Body of pancreas (tissue), 4 donors: ENCODE data around the gene NUDT14. TPM values are rescaled to one million over a fixed set of nuclear protein-coding genes. Genes with fewer than 3 reads are reported as not detected.

Experiments
- ATAC-seq: fragments of 150-250 bp; one replicate; pipeline ENCODE4 v1.9.1; 2016
- DNase-seq, 4 donors: peaks; one replicate each; pipeline ENCODE4 v3.0.0-alpha.2; 2019
- H3K27ac ChIP-seq, 4 donors: fragments of 200-600 bp; sonication (generic); 1 replicate in 3 of 4; 2 replicates in 1 of 4; pipeline versions ENCODE4 v1.5.1 to v1.6.1; 2016 to 2019; ENCODE audit warnings: mild to moderate bottlenecking in 1 of 4, mixed read lengths in 1 of 4, moderate library complexity in 1 of 4
- H3K27me3 ChIP-seq, 2 donors: fragments of 200-600 bp; sonication (generic); one replicate each; pipeline ENCODE4 v1.6.0; 2016; ENCODE audit warnings: mild to moderate bottlenecking in 1 of 2
- H3K36me3 ChIP-seq, 2 donors: fragments of 200-600 bp; sonication (generic); replicated peaks in 1 of 2; 2 replicates each; pipeline ENCODE4 v1.5.1; 2016; ENCODE audit warnings: low read depth in 2 of 2; ENCODE audit not compliant: insufficient read depth in 1 of 2
- H3K4me1 ChIP-seq: fragments of 200-600 bp; sonication (generic); one replicate; pipeline ENCODE4 v1.6.0; 2016
- H3K4me3 ChIP-seq, 2 donors: fragments of 200-600 bp; sonication (generic); 1 replicate in 1 of 2; 2 replicates in 1 of 2; pipeline ENCODE4 v1.5.1; 2016 to 2019
- H3K9me3 ChIP-seq, 3 donors: fragments of 200-600 bp; sonication (generic); 1 replicate in 2 of 3; 2 replicates in 1 of 3; pipeline ENCODE4 v1.5.1; 2016
- POLR2A ChIP-seq, 3 donors: fragments of 450-650 bp; IDR thresholded peaks; one replicate each; pipeline ENCODE4 v1.6.1; 2016; ENCODE audit warnings: antibody characterized with exemption in 3 of 3, mild to moderate bottlenecking in 2 of 3
- WGBS, 2 donors: methylation state at CpG; one replicate each; pipeline ENCODE4 v1.1.5; 2017; 5-methylcytosine and 5-hydroxymethylcytosine counted together
- intact Hi-C: fragments of 100-400 bp; cut with DNase I; formaldehyde crosslinking; loops from one replicate; pipeline ENCODE4 v1.15.1; 2023
- total RNA-seq, 2 donors: library from RNA; depleted of rRNA; stranded (reverse); fragments of >200 nt; gene quantifications; one replicate each; pipeline ENCODE4 v1.1.0, GENCODE V29; 2016
- TF ChIP-seq, protein P1 (sequence below), 7 experiments: fragments of 450-650 bp in 4 of 7; fragments of 200-600 bp in 3 of 7; sonication (generic) in 3 of 7; IDR thresholded peaks; one replicate each; pipeline ENCODE4 v1.5.1; 2016 to 2019; ENCODE audit warnings: antibody characterized with exemption in 7 of 7

Gene NUDT14
- total RNA-seq, 2 donors from 2014 or later: 28.8 to 66.9 TPM

DNA sequence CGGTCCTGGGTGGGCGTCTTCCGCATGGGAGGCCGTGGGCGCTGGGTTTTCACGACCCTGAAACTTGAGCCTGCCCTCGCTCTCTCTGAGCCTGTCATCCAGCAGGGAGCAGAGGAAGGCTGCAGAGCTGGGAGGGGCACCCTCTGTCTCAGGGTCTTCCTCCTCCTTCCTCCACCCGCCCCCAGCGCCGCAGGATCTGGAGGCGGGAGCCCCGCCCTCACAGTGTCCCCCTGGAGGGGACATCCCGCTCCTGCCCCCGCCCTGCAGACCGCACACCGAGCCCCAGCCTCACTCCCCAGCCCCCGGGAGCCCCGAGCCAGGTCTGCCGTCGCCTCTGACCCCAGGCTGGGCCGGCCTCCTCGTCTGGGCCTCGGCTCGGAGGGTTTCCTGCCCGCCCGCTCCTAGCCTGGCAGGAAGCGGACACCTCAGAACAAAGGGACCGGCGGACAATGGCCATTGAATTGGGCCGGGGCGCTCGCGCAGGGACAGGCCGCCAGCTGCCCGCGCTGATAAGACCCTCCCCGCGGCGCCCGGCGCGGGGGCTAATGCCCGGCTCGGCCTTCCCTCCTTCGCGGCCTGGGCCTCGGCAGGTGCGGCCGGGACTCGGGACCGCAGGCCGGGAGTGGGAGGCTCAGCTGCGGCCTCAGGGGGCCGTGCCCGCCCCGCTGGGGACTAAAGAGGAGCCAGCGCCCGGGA, 15.3 kb upstream of the NUDT14 start:
- H3K27me3 ChIP-seq: peaks cover 0 to 43% of the 10 kb centered on the region in 2 donors

DNA sequence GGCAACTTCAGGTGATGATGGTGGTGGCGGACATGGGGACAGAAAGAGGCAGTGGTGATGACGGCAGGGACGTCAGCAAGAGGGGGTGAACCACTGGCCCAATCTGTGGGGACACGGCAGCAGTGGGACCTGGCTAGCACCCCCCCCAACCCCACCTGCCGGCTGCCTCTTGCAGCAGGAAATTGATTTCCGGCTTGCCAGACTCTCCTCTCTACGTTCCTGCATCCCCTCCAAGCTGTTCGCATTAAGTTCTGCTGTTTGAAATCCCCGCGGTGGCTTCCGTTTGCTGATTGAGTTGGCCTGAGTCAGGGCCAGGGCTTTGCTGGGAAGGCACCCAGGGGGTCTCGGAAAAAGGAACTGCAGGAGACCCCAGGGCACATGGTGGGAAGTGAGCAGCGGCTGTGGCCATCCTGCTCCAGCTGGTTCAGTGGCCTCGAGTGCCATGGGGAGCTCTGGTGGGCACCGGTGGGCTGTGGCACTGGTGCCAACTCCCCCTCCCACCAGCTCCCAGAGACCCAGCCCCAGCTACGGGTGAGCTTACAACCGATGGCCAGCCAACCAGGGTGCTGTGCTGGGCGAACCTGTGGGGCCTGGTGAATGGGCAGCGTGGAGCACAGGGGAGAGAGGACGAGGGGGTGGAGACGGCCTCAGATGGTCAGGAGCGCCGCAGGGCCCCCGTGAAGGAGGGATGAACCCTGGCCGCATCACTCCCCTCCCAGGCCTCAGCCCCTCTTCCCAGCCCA, 14.6 kb upstream of the NUDT14 start:
- no peak for DNase-seq
- 54 to 56% methylated on average over 19 to 24 of the region's 25 CpGs for WGBS, 2 donors
- H3K27ac ChIP-seq: peak overlapping the region in 2 of 4 donors; percentile 35 to 46

More for the DNA sequence above, 15.3 kb upstream of the NUDT14 start:
- intact Hi-C loops: no loop called here
- Histone ChIP-seq H3K4me1 (peaks cover 29% of the 10 kb centered on the region), H3K27ac (peak overlapping the region in 2 of 4 donors; percentile 35 to 46), H3K9me3 (no peaks in the 10 kb centered on the region), H3K4me3 (no peak overlapping the region), H3K36me3 (no peaks in the 10 kb centered on the region)
- WGBS, 2 donors: 11 to 50% methylated on average over 4 to 48 of the region's 58 CpGs
- no peak for DNase-seq
- peak; percentile 36 for ATAC-seq
- TF ChIP-seq POLR2A (IDR thresholded peaks at IDR 0.05): no peak
- TF ChIP-seq, protein P1, sequence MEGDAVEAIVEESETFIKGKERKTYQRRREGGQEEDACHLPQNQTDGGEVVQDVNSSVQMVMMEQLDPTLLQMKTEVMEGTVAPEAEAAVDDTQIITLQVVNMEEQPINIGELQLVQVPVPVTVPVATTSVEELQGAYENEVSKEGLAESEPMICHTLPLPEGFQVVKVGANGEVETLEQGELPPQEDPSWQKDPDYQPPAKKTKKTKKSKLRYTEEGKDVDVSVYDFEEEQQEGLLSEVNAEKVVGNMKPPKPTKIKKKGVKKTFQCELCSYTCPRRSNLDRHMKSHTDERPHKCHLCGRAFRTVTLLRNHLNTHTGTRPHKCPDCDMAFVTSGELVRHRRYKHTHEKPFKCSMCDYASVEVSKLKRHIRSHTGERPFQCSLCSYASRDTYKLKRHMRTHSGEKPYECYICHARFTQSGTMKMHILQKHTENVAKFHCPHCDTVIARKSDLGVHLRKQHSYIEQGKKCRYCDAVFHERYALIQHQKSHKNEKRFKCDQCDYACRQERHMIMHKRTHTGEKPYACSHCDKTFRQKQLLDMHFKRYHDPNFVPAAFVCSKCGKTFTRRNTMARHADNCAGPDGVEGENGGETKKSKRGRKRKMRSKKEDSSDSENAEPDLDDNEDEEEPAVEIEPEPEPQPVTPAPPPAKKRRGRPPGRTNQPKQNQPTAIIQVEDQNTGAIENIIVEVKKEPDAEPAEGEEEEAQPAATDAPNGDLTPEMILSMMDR (IDR thresholded peaks at IDR 0.05): no peak

DNA sequence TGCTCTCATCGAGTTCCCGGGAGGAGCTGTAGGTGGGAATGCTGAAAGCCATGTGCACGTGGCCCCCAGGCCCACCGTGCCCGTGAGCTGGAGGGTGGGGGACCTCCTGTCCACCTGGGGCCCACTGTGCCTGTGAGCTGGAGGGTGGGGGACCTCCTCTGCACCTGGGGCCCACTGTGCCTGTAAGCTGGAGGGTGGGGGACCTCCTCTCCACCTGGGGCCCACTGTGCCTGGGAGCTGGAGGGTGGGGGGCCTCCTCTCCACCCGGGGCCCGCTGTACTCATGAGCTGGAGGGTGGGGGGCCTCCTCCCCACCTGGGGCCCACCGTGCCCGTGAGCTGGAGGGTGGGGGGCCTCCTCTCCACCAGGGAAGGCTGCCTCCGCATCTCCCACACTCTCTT, 13.9 kb upstream of the NUDT14 start:
- H3K4me3 ChIP-seq: no peak overlapping the region
- TF ChIP-seq POLR2A (IDR thresholded peaks at IDR 0.05): no peak
- TF ChIP-seq, protein P1 (IDR thresholded peaks at IDR 0.05): no peak
- ATAC-seq (no peak), DNase-seq (no peak)
- H3K36me3 ChIP-seq: no peaks in the 10 kb centered on the region
- peaks cover 0 to 32% of the 10 kb centered on the region in 2 donors for H3K27me3 ChIP-seq
- H3K4me1 ChIP-seq: peaks cover 26% of the 10 kb centered on the region
- H3K27ac ChIP-seq: no peak overlapping the region
- H3K9me3 ChIP-seq: no peaks in the 10 kb centered on the region
- WGBS, 2 donors: 71 to 79% methylated on average over 2 to 10 of the region's 10 CpGs
- intact Hi-C loops: no loop called here

More for the DNA sequence above, 14.6 kb upstream of the NUDT14 start:
- intact Hi-C loops: no loop called here
- TF ChIP-seq, protein P1 (IDR thresholded peaks at IDR 0.05): no peak
- TF ChIP-seq POLR2A (IDR thresholded peaks at IDR 0.05): no peak
- Histone ChIP-seq H3K9me3 (no peaks in the 10 kb centered on the region), H3K4me1 (peaks cover 26% of the 10 kb centered on the region), H3K4me3 (no peak overlapping the region), H3K36me3 (no peaks in the 10 kb centered on the region), H3K27me3 (peaks cover 0 to 36% of the 10 kb centered on the region in 2 donors)
- ATAC-seq: no peak

DNA sequence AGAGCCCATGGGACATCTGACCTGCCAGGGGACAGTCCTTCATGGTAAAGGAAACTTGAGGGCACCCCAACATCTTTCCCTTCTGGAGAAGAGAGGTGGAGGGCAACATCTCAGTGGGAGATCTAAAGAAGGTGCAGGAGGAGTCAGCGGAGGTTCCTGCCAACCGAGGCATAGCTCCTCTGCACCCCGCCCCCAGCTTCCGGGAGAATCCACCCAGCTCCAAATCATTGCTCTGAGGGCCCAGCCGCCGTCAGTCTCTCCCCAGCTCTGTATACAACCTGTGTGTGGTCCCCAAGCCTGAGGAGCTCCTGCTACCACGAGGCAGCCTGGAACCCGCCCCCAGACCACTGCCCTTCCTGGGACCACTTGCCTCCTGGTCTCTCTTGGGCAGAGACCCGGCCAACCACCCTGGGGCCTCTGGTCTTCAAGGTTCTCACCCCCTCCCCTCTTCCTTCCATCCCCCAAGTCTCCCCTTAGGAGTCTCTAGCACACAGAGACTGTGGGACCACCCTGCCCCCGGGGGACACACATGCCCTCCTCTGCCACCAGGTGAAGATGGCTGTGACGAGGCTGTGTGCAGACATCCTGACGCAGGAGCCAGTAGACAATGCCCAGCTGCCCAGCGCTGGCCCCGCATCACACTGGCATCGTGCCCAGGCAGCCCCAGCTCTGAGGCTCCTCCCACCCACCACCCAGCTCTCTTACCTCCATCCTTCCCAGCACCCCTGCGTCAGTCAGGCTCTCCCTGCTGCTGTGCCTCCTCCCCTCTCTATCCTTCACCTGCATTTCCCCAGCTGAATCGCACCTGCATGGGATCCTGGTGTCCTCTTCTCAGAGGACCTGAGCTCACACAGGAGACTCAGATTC, 13.0 kb upstream of the NUDT14 start:
- intact Hi-C loops: no loop called here
- no peak overlapping the region for H3K4me3 ChIP-seq
- TF ChIP-seq, protein P1 (IDR thresholded peaks at IDR 0.05): no peak
- no peak for TF ChIP-seq POLR2A (IDR thresholded peaks at IDR 0.05)
- 50 to 60% methylated on average over 13 to 17 of the region's 17 CpGs for WGBS, 2 donors
- no peak overlapping the region for H3K27ac ChIP-seq
- peaks cover 0 to 26% of the 10 kb centered on the region in 2 donors for H3K27me3 ChIP-seq
- H3K9me3 ChIP-seq: no peaks in the 10 kb centered on the region
- ATAC-seq (no peak), DNase-seq (no peak)
- no peaks in the 10 kb centered on the region for H3K36me3 ChIP-seq
- H3K4me1 ChIP-seq: peaks cover 26% of the 10 kb centered on the region
